SHP77 treated with DMSO at 0.1 percent for 48 hours (cell line): ENCODE results near the gene C3orf52.

ENCODE experiments used
- DNase-seq: peaks from one replicate; lab custom pipeline; 2025; lab: John Stamatoyannopoulos, UW

The C3orf52 gene

GRCh38 chr3:112119962-112120836 is 34.0 kb downstream of the C3orf52 start:
- DNase-seq = no peak

DNA sequence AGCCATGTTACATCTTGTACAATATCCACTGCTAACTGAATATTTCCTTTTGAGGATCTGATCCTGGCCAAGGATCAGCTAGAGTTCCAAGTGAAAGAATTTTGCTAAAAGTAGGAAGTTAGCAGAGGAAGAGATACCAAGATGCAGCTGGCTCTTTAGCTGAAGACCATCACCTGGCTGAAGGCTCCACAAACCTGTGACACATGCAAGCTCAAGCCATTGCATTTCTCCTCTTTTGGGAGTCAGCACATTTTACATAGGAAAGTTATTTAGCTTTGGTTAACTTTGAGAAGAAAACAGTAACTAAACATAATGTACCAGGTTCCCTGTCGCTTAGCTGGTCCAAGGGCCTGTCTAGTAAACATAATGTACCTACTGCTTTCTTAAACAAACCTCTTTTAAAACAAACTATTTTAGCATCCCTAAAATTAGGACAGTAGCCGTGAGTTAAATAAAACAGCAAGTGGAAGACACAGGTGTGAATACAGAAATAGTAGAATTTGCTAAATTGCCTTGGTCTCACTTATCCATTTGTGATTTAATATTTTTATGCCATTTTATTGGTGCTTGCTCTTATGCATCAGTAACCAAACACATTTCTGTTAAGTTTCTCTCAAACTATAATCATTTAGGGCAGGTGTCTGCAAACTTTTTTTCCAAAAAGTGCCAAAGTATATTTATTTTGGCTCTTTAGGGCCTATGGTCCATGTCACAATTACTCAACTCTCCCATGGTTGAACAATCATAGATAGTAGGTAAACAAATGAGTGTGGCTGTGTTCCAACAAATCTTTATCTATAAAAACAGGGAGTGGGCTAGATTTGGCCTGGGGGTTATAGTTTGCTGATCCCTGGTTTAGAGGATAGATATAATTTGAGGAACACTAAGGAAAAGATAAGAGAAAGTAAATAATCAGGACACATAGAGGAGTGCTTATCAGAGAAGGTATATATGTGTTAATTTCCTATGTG is 35.7 kb downstream of the C3orf52 start:
- no peak for DNase-seq

DNA sequence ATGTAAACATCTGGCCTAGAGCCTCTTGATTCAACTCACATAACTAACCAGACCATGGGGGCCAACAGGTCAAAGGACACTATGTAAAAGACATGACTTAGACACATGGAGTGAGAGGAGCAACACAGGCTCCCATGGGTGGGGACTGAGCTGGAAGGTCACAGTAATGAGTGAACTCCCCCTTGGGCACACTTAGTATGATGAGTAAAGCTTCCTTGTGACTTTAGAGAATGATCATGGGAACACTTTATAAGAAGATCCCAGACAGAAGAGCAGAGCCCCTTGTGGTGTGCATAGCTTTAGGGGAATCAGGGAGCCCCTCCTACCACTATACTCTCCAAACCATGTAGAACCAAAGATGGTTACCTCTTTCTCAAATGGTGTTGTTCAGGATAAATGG is 36.7 kb downstream of the C3orf52 start:
- no peak for DNase-seq

DNA sequence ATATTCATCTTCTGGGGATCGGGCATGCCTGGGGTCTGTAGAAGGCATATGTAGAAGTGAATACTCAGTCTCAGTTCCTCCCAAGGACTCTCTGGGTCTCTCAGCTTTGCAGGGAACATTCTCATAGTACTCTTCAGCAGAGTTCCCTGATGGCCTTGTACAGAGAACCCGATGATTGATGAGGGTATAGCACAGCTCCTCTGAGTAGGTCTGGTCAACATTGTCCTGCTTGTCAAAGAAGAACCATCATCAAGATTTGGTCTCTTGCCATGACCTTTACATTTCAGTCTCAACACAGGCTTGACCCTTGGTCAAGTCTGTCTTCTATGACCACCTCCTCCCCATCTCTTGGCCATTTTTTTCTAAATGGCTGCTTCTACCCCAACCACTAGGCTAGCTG is 37.4 kb downstream of the C3orf52 start:
- DNase-seq = no peak

- no peak for DNase-seq
Measured at GRCh38 chr3:112124907-112125607, 38.9 kb downstream of the C3orf52 start.

GRCh38 chr3:112126511-112126911 is 40.3 kb downstream of the C3orf52 start:
- DNase-seq = no peak

GRCh38 chr3:112127522-112128494 is 41.6 kb downstream of the C3orf52 start:
- no peak for DNase-seq

- DNase-seq = no peak
Measured at GRCh38 chr3:112128843-112129727, 42.9 kb downstream of the C3orf52 start.

- DNase-seq = no peak
Measured at GRCh38 chr3:112129925-112130637, 43.9 kb downstream of the C3orf52 start.

- DNase-seq = no peak
Measured at GRCh38 chr3:112130638-112130993, 44.4 kb downstream of the C3orf52 start.

DNA sequence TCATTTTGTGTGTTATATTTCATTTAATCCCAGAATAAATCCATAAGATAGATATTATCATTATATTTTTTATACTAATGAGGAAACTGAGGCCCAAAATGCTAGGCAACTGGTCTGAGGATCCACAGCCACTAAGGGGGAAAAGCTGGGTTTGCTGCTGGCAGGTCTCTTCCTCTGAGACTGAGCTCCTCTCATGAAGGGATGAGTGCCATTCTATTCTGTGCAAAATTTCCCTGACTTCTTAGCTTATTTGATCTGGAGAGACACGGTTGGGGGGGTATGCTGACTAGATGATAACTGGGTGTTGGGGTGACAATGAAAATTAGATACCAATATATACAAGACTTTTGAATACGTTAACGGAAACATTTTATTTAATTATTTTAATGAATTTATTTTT is 44.9 kb downstream of the C3orf52 start:
- DNase-seq = no peak

- no peak for DNase-seq
Measured at GRCh38 chr3:112132088-112132487, 45.9 kb downstream of the C3orf52 start.

DNA sequence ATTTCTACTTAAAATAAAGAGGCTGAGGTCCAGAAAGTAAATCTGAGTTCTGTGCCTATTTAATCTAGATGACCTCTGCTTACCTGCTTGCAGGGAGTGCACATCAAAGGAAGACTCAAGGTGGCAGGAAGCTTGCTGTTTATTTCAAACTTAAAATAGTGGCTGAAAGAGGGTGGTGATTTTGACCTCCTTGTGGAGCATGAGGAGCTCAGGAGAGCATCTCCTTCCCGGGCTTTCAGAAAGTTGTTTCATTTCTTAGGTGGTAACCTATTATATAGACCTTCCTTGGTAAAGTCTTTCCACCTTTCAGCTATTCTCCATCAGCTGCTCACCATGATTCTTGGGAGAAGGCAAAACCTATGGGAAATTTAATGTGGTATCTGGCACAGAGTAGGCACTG is 46.4 kb downstream of the C3orf52 start:
- DNase-seq = no peak

GRCh38 chr3:112132975-112133448 is 46.8 kb downstream of the C3orf52 start, which contains the start of gene GCSAM:
GCSAM (minus strand) TSS chr3:112133248; CDS start chr3:112133120, 128 bp downstream.
- no peak for DNase-seq

DNA sequence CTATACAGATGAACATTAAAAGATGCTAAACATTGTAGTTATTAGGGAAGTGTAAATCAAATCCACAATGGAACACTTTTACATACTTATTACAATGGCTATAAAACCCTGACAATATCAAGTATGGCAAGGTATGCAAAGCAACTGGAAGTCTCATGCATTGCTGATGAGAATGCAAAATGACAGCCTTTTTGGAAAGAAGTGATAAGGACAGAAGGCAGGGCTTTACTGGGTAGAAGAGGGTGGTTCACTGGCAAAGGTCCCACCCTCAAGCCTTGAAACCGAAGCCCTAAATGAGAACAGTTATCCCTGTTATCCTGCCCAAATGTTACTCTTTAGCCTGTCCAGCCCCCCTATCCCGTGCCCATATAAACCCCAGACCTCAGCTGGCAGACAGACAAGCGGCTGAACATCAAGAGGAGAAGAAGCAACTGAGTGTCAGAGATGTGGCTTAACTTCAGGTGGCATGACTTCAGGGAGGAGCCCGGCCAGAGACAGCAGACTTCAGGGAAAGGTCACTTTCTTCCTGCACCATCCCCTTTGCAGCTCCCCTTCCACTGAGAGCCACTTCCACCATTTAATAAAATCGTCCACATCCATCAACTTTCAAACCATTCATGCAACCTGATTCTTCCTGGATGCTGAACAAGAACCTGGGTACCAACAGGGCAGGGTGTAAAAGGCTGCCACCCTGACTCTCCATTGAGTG is 47.6 kb downstream of the C3orf52 start:
- DNase-seq = no peak

DNA sequence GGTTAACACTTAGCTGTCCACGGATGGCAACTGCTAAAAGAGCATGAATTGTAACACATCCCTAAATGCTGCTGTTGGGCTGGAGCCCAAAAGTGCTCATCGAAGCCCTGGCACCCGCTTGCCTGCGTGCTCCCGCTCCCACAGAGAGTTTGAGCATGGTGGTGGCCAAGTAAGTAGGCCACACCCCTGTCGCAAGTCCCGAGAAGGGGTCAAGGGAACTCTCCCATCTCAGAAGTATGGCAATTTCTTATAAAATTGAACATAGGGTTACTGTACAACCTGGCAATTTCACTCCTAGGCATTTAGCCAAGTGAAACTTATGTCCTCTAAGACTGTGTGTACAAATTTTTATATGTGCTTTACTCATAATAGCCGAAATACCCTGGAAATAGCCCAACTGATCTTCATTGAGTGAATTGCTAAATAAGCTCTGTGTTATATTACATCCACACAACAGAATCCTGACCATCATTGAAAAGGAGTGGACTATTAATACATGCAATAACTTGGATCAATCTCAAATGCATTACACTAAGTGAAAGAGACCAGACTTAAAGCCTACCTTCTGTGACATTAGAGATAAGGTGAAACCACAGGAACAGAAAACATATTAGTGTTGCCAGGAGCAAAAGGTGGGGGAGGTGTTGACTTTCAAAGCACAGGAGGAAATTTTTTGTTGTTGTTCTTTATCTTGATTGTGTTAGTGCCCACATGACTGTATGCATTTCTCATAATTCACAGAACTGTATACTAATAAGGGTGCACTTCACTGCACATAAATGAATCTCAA is 48.3 kb downstream of the C3orf52 start:
- DNase-seq = no peak

DNA sequence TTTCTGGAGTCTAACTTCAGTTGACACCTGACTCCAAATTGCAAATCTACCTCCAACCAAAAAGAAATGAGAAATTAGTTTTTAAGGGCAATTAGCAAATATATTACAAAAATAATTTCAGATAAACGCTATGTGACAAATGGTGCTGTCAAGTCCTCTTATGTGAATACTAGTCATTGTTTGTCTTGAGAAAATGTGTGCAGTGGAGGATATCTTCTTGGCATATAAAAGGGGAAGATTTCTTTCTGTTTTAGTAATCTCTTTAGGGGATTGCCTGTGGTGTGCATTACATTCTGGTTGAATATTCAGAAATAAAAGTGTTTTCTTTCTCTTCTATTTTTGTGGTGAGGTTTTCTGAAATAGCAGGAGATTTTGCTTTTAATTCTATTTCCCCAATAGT is 49.9 kb downstream of the C3orf52 start:
- DNase-seq = no peak
